NK-92 (cell line): ENCODE data around the gene SYT2.

Experiments
- DNase-seq: peaks from one replicate; lab custom pipeline; 2025; ENCODE audit not compliant: unreplicated experiment; lab: John Stamatoyannopoulos, UW

The SYT2 gene

GRCh38 chr1:202706851-202707250, 3.4 kb downstream of the SYT2 start:
- DNase-seq = no peak

- no peak for DNase-seq
Measured at GRCh38 chr1:202704601-202705000, 5.7 kb downstream of the SYT2 start.

DNA sequence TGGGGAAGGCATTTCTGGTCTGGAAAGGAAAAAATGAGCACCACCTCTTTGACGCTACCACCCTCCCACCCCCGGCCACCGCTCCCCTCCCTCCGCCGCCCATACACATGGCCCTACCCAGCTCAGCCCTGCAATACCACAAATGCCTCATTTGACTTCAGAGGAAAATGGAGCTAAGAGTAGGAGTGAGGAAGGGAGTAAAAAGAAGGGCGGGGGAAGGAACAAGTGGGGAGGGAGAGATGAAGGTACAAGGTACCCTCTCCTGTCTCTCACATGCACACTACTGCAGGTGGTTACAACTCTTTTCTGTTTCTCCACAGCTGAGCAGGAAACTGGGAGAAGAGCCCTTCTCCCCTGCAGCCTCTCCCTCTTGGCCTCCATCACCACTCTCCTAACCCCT, 7.1 kb downstream of the SYT2 start:
- no peak for DNase-seq

DNA sequence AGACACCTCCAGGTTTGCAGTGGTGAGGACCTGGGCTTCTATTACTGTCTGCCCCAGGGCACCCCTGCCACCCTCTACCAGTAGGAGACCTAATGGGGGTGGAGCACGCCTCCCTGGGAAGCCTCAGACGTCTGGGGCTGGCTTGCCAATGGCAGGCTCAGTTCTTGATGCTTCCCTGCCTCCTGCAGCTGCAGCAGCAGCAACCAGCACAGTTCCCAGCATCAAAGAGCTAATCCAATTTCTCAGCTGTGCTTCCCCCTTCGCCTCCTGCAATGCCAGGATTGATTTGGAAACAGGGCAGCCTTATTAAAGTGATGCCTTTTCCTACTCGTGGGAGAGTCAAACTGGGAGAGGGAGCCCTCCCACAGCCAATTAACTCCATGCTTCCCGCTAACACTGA, 8.2 kb downstream of the SYT2 start:
- DNase-seq = no peak

DNA sequence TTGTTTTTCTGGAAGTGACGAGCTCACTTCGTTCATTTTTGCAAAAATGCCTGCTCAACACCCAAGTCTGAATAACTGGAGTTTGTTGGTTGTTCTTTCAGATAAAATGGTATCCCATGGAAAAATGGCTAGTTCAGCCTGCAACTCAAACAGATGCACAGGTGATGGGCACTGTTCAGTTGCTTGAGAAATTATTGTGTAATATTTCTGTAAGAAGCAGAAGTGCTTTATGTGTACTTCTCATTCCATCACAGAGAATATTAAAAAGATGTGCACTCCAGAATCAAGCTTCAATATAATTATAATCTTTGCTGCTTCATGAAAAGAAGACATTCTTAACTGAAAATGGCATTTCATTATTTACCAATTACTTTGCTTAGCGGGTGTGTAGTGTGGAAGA, 9.1 kb downstream of the SYT2 start:
- no peak for DNase-seq

GRCh38 chr1:202700061-202700460, 10.2 kb downstream of the SYT2 start:
- DNase-seq = no peak

DNA sequence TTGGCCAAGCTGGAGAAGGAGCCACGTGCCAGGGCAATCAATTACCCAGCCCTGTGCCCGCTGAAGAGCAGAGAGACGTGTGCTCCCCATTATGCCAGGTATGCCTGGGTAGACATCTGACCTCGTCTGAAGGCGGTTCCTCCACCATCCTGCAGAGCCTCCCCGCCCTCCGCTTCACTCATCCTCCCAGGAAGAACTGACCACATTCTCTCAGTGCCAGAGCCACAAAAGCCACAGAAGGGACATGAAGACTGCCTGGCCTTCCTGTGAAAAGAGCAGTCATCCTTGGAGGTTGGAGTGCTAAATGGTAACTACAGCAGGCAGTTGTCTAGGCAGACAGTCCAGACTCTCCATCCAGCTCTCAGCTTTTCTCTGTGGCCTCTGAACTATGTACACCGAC, 12.0 kb downstream of the SYT2 start:
- no peak for DNase-seq

- no peak for DNase-seq
Measured at GRCh38 chr1:202697038-202697437, 13.2 kb downstream of the SYT2 start.

DNA sequence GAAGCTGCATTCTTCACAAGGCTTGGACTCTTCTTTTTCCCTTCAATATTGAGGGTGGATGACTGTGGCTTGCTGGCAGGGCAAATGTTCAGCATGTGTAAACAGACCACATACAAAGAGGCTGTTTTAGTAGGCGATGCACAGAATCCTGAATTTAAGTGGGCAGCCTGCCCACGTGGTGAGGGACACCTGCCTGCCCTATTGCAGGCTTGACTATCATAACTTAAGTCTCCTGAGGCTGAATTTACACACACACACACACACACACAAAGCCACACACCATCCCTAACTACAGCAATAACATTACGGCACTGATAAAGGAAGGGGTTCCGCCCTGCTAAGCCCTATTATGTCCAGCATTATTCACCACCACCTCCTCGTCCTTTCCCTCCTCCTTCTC, 15.9 kb downstream of the SYT2 start:
- no peak for DNase-seq

DNA sequence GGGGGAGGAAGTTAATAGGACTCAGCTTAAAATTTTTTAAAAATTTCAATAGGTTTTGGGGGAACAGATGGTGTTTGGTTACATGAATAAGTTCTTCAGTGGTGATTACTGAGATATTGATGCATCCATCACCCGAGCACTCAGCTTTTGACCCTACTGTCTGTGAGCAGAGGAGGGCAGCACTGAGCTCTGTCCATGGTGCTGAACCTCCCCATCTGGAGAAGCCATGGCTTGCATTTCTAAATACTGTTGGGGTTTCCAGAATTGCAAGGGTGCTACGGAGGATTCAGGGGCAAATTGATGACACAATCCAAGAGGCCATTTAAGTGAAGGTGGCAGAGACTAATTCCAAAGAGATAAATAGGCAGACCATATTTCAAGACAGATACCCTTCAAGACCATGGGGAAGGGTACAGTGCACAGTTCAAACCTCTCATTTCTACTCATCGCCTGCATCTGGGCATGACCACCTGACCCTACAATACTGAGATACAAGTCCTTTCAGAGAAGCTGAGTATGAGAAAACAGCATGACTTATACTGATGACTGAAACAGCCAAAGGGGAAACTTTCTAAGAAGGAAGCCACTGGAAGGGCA, 17.2 kb downstream of the SYT2 start:
- DNase-seq = no peak

- DNase-seq = no peak
Measured at GRCh38 chr1:202691816-202692215, 18.4 kb downstream of the SYT2 start.

DNA sequence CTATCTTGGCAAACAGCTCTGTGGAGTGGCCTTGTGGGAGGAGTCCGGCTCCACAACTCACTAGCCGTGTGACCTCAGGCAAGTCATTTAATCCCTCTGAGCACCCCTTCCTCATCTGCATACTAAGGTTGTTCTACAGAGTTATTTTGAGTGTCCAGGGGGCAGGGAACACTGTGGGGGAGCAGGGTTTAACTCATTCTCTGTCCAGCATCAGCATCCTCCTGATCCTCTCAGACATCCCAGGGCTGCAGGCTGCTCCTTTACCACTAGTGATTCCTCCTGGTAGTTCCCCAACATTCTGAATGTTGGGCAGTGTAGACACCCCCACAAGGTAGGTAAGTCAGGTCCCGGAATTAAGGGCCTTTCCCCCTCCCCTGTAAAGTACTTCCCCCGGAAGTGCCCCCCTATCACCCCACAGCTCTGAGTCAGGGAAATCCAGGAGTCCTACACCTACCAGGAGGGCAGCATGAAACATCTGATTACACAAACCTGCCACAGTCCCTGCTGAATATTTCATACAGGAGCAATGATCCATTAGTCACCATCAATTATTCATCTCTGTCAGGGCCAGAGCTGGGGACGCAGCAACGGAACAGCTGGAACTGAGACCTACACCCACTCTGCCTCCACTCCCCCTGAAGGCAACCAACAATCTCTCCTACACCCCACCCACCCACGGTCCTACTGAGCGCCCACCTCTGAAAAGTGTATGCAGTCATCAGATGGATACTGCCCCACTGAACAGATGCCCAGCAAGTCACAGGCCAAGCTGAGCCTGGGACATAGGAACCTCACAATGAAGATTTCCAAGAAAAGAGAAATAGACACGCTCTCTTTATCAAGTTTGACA, 20.5 kb downstream of the SYT2 start:
- no peak for DNase-seq

DNA sequence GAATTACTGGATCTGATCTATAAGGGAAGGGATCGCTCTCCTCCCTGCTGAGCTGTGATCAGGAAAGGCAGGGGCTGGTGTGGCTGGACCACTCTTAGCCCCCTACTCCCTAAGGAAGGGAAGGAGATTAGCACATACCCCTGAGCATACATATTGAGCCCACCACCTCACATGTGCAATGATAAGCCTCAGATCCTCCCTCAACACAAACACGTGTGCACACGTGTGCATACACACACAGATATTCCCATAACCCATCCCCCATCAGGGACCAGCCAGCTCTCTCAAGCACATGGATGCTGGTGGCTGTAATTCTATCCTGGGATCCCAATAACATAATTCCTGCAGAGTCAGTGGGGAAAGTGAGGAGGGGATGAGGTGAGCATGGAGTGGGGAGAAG, 21.2 kb downstream of the SYT2 start:
- no peak for DNase-seq

DNA sequence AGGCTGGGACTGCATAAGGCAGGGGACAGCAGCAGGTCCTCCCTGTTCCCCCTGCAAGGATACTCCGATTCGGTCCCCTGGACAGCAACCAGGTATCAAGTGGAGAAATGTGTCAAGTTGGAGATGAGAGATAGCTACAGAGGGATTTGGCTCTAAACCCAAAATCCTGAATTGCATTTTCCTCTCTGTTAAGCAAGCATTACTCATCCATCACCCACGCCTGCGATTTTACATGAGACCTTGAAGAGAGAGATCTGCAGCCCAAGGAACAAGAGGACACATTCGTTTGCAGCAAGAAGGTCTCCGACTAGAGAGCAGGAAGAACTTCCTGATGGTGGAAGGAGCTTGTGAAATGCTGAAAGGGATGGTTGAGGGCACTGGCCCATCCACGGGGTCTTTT, 21.9 kb downstream of the SYT2 start:
- DNase-seq = no peak

DNA sequence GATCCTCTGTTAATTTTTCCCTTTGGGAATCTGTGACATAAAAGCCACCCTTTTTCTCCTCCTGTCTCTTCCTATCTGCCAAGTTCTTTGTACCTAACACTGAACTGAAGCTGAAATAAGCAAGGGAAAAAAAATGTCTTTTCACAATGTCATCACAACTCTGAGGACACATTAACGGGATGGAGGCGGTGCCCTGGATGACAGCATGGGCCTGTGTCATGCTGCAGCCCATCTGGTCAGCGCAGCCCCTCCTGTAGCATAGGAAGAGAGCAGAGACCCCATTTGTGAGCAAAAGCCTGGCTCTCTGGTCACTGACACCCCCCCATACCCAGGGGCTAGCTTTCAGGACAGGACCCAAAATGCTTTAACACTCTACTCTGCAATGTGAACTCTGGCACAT, 22.5 kb downstream of the SYT2 start:
- DNase-seq = no peak

- no peak for DNase-seq
Measured at GRCh38 chr1:202687370-202687769, 22.9 kb downstream of the SYT2 start.

- no peak for DNase-seq
Measured at GRCh38 chr1:202685641-202686040, 24.6 kb downstream of the SYT2 start.

DNA sequence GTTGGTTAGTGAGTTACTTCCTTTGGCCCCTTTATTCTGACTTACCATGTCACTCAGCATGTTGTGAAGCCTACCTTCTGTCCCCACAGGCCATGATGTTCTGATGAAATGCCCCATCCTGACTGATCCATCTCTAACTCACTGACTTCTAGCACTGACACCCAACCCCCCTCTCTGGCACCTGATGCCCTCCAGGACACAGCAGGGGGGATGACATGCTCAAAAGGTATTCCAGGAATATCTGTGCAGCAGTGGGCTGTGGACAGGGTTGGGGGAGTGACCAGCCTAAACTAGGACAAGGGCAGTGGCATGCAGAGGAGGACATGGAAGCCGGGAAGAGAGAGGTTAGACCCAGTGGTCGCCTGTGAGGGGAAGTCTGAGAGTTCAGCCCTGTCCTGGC, 25.5 kb downstream of the SYT2 start:
- DNase-seq = no peak

DNA sequence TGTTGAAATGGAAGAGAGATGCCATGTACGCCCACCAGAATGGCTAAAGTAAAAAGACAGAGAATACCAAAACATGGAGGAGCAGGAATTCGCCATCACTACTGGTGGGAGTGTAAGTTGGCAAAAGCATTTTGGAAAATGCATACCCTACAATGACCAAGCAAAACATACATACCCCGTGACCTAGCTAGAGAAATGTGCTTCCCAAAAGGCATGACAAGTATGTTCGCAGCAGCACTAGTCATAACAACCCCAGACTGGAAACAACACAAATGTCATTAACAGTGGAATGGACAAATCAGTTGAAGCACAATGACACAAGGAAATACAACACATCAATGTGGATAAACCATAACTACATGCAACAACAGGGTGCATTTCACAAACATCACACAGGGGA, 27.2 kb downstream of the SYT2 start:
- DNase-seq = no peak

DNA sequence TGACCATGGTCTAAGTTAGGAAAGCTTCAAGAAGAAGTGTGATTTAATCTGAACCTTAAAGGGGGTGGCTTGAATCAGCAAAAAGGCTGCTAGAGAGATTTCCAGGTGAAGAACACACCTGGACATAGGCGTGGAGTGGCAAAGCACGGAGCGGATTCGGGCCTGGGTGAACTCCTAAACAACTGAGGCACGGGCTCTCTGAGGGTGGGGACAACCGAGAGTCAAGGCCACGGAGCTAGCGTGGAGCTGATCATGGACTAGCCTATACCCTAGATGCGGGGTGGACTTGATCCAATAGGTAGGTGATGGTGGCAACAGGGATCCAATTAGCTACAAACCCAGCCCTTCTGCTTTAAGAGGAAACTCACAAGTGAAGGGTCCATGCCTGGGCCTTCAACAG, 27.8 kb downstream of the SYT2 start:
- DNase-seq = no peak

- DNase-seq = no peak
Measured at GRCh38 chr1:202681736-202682420, 28.4 kb downstream of the SYT2 start.
